Smooth muscle cell of the brain vasculature (primary cell): Measurements from ENCODE around the gene GNAS-AS1.
"Not testable (repeated sequence)": the region's sequence is repeated elsewhere in the genome, so short reads cannot be mapped to it uniquely, and the experiment has no call there.

Experiments used
- DNase-seq: peaks from one replicate; pipeline ENCODE4 v3.0.0-alpha.2; 2012; ENCODE audit warnings: low read depth, low spot score

GNAS-AS1 gene

DNA sequence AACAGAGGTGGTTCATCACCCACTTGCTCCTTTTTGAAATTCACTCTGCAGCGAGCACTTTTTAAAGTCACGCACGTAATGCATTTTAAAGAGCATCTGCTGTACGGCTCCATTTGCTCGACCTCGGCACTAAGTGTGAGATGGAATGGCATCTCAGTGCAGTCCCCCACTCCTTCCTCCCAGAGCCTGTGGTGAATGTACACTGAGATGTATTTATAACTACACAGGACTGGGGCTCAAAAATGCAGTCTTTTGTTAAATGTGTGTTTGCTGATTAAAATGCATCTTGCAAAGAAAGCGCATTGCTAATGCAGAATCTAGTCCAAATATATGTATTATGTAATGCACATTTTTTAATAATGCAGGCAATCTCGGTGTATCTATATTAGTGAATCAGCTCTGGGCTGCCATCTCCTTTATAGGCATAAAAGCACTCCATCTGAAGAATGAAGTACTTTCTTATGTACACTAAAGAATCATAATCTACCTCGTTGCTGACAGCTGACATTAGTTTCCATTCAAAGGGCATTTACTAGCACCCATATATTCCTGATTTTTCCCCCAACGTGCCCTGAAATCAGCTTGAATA, 14.0 kb downstream of the GNAS-AS1 start:
- no peak for DNase-seq

DNA sequence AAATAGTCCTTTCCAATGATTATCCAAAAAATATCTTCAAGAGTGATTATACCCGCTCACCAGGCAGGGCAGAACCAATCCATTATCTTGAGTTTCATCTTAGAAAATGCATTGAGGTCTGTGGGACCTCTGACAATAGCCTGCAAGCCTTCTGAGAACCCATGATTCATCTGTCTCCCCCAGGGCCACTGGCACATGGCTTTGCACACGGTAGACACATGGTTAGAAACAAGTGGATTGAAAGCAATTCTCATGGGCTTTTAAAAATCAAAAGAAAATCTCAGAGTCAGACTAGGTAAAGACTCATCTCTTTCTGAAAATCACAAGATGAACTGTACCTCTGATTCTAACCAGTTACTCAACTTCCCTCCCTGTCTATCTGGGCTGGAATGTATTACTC, 15.5 kb downstream of the GNAS-AS1 start:
- DNase-seq = no peak

DNA sequence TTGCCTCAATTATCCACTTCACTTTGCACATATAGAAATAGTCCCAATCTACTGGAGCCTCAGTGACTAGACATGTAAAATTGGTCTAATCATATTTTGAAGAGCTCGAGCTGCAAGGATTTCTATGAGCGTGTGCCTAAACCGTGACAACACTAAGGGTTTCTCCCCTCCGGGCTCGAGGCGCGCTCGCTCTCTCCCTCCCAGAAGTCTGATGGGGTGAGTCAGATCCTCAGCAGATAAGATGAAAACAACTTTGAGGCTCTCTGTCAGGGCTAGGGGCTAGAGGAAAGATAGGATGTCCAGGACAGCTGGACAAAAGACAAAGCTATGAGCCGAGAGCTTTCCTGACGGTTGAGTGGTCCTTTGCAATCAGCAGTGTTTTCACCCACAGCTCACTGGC, 16.8 kb downstream of the GNAS-AS1 start:
- DNase-seq = no peak

DNA sequence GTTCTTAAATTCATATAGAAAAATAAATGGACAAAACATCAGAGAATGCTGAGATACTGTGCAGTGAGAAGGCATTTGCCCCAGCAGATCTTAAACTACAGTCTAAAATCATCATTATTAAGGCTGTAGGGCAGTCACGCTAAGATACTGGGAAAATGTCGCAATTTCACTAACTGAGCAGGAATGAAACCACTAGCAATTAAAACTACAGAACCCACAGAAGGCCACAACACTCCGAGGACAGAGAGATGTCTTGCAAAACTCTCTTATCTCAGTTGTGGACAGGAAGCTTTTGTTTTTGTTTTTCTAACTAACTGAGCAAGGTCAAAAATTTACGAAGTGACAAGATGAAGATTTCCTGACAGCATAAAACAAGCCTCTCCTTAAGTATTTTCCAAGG, 18.2 kb downstream of the GNAS-AS1 start:
- no peak for DNase-seq

DNA sequence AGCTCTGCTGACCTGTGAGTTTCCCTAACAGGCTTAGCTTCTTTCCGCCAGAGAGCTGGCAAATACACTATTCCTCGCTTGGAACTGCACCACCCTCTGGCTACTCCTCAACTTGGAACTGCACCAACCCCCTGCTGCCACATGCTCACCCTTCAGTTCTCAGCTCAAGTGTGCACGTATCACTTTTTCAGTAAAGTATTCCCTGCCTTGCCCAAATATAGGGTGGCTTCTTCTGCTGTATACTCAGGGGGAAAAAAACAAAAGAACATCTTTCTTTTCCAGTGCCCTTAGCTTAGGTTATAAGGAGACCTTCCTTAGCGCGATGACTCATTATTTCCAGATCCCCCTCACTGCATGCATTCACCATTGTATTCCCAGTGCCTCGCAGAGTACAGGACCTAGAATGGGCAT, 21.2 kb downstream of the GNAS-AS1 start:
- DNase-seq = no peak

DNA sequence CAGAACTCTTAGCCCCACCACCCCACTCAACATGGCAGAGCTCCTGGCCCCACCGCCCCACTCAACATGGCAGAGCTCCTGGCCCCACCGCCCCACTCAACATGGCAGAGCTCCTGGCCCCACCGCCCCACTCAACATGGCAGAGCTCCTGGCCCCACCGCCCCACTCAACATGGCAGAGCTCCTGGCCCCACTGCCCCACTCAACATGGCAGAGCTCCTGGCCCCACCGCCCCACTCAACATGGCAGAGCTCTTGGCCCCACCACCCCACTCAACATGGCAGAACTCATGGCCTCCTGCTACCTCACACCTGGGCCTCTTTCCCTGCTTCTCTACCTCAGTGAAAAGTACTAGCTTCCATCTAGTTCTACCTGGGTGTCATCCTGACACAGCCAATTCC, 21.9 kb downstream of the GNAS-AS1 start:
- not testable (repeated sequence) for DNase-seq

DNA sequence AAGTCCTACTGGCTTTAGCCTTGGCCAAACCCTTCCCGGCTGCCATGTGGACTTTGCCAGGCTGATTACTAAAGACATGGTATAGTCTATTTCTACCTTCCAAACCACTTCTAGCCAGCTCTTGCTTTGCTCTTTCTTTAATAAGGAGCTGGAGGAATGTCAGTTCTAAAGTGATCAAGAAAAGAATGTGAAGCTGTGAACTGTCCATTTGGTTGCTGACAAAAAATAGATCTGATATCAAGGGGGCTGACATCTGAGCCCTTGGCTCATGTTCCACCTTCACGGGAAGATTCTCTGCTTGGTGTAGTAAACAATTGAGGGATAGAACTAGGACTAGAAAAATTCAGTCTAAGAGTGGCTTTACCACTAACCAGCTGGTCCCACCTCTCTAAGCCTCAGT, 22.6 kb downstream of the GNAS-AS1 start:
- no peak for DNase-seq

DNA sequence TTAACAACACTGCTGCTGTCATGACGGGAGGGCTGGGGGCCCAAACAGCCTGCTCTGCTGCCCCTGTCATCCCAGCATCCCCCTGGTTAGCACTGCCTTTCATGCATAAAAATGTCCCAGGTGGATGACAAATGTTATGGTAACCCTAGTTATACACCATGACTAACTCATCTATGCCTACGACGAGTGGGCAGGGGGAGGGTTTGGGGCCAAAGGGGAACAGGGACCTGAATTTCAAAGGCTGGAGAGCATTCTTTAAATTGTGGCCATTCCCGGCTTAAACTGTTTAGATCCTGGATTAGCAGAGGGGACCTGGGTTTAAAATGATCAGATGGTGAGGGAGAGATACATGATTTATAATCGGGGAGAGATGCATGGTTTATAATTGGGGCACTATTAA, 24.4 kb downstream of the GNAS-AS1 start:
- DNase-seq = no peak

DNA sequence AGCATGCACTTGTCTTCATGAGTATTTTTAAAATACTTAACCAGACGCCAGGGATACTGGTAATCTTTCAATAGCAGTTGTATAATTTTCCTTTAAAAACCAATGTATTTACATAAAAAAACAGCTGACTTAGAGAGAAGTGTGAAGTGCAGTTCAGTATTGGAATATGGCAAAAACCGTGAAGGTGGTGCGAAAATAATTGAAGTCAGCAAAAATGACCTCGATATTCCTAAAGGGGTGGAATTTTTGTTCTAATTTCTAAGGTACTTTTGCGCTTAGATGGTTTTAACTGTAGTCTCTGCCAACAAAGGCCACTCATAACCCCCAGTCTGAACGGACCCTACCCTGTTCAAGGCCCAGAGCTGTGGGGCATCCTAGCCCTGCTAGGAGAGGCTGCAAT, 25.3 kb downstream of the GNAS-AS1 start:
- no peak for DNase-seq

DNA sequence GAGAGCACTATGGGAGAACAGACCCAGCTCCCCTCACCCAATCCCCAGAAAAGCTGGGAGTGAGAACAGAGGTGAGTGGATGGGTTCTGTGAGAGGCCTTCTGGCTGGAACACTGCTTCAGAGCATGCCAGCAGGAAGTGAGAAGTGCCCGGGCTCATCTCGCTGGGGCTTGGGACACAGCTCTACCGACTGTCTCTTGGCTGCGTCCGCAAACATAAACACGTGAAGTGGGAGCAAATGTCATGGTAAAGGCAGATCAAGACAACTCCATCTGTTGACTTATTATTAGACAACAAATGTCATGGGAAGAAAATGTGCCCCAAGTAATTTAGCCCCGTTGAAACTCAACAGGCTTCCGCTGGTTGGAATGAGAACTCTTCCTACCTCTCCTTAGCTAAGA, 25.9 kb downstream of the GNAS-AS1 start:
- no peak for DNase-seq

DNA sequence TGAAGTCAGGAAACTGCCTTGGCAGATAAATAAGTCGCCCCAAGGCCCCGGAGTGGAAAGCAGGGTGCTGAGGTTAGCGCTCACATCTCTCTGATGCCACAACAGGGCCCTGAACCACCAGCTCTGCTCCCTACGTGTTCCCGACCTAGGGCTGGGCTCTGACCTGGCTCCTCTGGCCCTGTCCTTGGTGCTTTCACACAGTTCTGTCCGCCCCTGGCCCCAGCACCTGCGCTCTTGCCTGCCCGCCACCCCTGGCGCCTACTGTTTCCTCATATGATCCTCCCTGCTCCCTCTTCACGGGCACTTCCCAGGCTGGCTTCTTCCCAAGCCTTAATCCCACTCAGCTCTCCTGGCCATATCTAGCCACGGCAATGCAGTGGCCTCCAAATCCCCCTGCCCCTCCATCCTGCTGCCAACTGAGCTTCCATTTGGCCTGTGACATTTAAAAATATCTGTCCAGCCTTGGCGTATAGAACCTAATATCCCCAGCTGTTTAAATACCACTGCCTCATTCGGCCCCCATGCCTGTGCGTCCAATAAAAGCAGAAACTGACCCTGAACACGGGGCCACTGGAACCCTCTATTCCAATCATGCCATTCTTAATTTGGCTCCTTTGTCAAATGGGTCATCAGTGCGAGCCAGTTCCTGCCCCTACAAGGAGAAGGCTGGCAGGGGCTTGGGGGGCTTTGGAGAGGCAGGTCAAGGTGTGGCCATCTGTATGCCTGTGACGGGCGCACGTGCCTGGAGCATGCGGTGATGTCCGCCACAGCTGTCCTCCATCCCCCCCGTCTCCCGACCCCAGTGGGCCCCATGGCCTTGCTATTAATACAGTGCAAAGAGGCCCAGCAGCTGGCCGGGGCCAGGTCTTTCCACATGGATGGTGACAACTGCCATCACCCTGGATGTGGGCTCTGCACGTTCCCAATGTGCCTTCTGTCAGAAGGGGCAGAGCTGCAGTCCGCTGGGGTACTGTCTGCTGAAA, 27.7 kb downstream of the GNAS-AS1 start:
- DNase-seq = no peak

DNA sequence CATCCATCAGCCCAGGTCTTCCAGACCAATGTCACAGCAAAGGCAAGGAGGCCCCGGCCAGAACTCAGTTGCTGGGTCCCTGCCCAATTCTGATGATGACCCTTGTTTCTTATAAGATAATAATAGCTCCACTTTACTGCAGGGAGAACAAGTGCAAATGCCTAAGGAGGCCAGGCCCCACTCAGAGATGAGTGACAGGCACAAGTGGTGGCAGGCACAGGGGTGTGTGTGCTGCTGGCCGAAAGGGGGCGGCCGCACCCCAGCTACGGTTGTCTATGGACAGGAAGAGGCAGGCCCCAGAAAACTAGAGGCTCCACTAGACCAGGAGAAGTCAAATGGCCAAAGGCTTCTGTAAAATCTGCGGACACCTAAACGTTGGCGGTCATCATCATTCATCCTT, 28.6 kb downstream of the GNAS-AS1 start:
- no peak for DNase-seq

DNA sequence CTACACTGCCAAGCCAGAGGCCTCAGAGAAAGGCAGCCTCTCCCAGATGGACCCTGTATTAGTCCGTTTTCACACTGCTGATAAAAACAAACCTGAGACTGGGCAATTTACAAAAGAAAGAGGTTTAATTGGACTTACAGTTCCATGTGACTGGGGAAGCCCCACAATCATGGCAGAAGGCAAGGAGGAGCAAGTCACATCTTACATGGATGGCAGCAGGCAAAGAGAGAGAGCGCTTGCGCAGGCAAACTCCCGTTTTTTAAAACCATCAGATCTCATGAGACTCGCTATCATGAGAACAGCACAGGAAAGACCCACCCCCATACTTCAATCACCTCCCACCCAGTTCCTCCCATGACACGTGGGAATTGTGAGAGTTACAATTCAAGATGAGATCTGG, 30.2 kb downstream of the GNAS-AS1 start:
- DNase-seq = not testable (repeated sequence)

DNA sequence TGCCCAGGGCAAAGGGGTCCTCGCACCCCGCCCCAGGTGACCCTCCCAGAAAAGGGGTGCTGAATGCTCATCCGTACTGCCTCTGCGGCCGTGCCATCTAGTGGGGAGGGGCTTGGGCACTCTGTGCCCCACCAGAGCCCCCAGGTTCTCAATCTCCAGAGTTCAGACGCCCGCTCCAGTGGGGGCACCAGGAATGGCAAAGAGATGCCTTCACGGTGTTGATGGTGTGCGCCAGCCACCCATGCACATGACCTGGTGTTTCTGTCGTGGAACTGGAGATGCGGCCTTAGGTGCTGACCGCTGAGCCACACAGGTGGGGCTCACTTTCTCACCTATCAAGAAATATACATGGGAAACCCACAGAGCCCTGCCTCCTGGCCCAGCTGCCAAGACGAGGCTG, 30.8 kb downstream of the GNAS-AS1 start:
- no peak for DNase-seq

DNA sequence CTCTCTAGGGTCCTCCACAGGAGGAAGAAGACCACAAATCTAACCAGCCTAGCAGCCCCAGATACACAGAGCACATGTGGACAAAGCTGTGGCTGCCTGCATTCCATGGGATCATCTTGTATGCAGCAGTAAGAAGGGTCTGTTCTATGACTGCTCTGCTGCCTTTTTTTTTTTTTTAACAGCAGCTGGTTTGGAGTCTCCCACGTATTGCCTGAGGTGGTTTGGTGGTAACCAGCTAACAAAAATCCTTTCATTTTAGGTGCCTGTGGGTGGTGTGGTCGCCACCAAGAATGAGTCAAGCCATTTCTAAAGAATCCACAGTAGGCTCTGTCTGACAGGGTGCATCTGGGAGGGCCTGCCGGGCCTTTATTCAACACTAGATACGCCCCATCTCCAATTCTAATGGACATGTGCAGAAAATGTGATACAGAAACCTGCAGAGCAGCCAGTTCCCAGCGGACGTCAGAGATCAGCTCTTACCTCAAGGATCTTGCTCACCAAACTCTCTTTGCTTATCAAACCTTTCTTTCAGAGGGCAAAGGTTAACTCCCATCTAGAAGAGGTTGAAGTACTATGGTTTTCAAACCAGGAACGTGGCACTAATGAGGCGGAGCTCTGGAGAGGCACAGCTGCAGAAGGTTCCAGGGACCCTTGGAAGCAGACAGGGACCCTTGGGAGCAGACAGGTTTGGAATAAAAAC, 32.0 kb downstream of the GNAS-AS1 start:
- DNase-seq = no peak

DNA sequence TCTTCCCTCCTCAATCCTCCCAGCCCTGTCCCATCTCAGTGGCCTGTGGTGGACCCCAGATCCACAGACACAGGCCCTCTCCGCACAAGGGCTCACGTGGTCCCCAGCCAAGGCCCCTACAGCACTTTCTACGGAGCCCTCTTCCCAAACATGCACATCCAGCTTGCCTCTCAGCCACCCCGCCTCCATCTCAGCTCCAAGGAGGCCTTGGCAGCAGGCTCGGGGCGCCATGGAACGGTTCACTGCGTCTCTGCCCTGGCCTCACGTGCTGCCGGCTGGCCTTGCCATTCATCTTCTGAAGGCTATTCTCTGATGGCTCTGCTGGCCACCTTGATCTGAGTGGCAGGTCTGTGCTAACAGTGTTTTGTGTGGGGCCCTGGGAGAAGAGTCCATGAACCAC, 33.0 kb downstream of the GNAS-AS1 start:
- DNase-seq = no peak

DNA sequence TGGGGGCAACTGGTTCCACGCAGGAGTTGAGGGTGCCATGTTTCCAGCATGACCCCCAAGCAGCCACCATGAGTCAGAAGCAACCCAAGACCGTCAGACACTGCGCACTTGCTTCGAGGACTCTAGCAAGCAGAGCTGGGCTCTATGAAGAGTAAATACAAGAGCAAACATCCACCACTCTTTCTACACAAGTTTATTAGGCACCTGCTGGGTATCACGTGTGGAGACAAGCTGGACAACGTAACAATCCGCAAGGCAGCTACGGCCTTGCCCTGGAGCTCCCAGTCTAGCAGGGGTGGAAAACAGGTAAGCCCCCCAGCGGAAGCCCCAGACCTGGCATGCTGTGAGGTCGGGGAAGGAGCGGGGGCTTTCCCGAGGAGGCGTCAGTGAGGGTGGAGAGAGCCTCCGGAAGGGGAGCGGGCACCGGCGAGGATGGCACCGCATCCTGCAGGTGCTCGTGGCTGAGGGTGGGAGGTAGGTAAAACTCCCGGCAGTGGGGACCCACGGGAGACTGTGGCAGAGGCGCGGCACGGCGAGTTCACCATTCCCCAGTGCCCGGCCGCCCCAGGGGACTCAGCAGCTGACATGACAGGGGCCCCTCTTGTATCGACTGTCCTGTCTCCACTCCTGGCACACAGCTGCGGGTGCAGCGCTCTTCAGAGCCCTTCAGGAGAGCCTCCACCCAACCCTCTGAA, 33.6 kb downstream of the GNAS-AS1 start:
- no peak for DNase-seq

DNA sequence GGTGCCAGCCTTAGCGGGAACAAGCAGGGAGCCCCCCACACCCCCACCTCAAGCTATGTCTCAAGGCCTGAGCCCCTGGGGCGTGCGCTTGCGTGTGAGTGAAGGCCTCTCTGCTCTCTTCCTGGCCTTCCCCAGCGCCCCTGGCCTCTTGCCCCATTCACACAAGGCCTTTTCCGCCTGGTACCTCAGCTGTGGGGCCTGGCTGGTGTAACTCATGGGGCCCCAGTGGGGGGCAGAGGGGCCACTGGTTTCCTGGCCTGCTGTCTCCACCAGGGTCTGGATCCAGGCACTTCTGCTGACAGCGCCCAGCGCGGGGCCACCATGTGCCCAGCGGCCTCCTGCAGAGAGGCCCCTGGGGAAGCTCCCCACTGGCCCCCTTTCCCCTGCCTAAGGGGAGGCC, 34.7 kb downstream of the GNAS-AS1 start:
- DNase-seq = no peak

DNA sequence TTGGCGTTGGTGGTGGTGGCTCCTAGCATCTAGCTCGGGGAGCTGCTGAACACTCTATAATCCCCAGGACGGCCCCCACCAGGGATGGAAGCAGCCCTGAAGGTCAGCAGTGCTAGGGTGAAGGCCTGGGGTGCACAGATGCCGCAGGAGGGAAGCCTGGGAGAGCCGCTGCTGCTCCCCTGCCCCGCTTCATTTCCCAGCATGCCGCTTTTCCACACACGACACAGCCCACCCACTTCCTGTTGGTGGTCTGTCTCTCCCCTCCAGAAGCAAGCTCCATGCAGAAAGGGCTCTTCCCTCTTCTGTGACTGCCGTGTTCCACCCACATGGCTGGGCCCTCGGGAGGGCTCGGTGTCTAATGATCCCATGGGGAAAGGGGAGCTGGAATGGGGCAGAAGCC, 35.3 kb downstream of the GNAS-AS1 start:
- DNase-seq = no peak

DNA sequence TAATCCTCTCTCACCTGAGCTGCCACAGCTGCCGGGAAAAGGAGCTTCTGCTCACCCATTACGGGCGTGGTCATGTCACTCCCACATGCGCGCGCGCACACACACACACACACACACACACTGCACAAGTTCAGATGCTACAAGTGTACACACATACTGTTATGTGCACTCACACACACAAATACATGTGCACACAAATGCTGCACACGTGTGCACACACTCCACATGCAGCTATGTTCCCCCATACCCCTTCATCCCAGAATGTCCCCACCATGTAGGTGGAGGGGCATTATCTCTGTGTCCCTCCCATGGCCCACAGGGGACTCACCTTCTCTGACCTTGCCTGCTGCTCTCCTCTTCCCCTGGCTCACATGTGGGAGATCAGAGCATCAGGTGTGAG, 37.3 kb downstream of the GNAS-AS1 start:
- no peak for DNase-seq

DNA sequence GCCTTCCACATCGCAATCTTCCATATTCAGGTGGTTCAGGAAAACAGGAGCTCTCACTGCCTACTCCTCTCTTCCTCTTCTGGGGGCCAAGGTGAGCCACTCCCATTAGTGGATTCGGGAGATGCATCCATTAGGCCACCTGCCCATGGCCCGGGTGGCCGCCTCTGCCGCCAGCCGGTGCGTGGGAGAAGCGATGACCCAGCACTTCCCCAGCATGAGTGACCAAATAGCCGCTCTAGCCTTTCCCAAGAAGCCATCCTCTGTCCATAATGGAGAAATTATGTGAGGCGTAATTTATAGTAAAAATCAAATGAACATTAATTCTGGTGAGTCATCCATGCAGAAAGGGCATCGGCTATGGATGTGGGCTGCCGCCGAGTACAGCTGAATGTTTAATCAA, 39.4 kb downstream of the GNAS-AS1 start:
- no peak for DNase-seq

DNA sequence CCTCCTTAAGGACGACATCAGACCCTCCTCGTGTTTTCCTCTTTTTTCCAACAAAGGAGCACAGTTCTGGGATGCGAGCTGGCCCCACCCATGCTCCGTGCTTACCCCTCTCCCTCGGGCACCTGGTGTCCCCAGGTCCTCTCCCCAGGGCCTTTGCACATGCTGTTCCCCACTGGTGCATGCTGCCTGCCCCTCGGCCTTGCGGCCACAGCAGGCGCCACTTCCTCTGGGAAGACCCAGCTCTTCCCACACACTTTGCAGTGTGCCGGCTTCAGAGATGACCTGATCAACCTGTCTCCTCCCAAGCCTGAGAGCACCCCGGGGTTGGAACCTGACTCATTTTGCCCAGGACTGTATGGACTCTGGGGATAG, 39.8 kb downstream of the GNAS-AS1 start:
- no peak for DNase-seq
